Mononuclear cell (primary cell): ENCODE data around the gene UGT1A3. TPM values are rescaled to one million over a fixed set of nuclear protein-coding genes. Genes with fewer than 3 reads are reported as not detected.
"Not testable (repeated sequence)": the region's sequence is repeated elsewhere in the genome, so short reads cannot be mapped to it uniquely, and the experiment has no call there.

Source experiments
- H3K27me3 ChIP-seq: 2 replicates; pipeline ENCODE4 v1.6.0; 2011; ENCODE audit warnings: low read length, control low read depth; ENCODE audit not compliant: insufficient read depth
- H3K4me1 ChIP-seq: 2 replicates; pipeline ENCODE4 v1.5.1; 2011; ENCODE audit warnings: mild to moderate bottlenecking, low read length, control low read depth; ENCODE audit not compliant: insufficient read depth
- H3K4me3 ChIP-seq: 2 replicates; pipeline ENCODE4 v1.5.1; 2011; ENCODE audit warnings: mild to moderate bottlenecking, low read length, moderate library complexity
- H3K9me3 ChIP-seq: 2 replicates; pipeline ENCODE4 v1.5.1; 2011; ENCODE audit warnings: low read depth, mild to moderate bottlenecking, control low read depth, low read length
- total RNA-seq: library from RNA; depleted of rRNA; stranded (reverse); fragments of >200 nt; gene quantifications from one replicate; pipeline ENCODE4 v1.2.3, GENCODE V29; 2012

The UGT1A3 gene
- total RNA-seq, 1 donor, result not detected

GRCh38 chr2:233740870-233741269 lies 12.0 kb downstream of the UGT1A3 start:
- H3K9me3 ChIP-seq, result no peaks in the 10 kb centered on the region
- H3K4me3 ChIP-seq, result no peak overlapping the region
- H3K27me3 ChIP-seq, result no peaks in the 10 kb centered on the region
- H3K4me1 ChIP-seq, result no peaks in the 10 kb centered on the region

GRCh38 chr2:233743464-233744259 lies 14.8 kb downstream of the UGT1A3 start:
- no peaks in the 10 kb centered on the region for H3K4me1 ChIP-seq
- no peaks in the 10 kb centered on the region for H3K9me3 ChIP-seq
- no peak overlapping the region for H3K4me3 ChIP-seq
- no peaks in the 10 kb centered on the region for H3K27me3 ChIP-seq

- Histone ChIP-seq H3K4me1 (no peaks in the 10 kb centered on the region), H3K9me3 (no peaks in the 10 kb centered on the region), H3K4me3 (no peak overlapping the region), H3K27me3 (no peaks in the 10 kb centered on the region)
These were observed 16.4 kb downstream of the UGT1A3 start for GRCh38 chr2:233745073-233745755.

GRCh38 chr2:233745838-233746237 lies 17.0 kb downstream of the UGT1A3 start:
- H3K9me3 ChIP-seq, H3K27me3 ChIP-seq, H3K4me1 ChIP-seq, H3K4me3 ChIP-seq: not testable (repeated sequence)

- Histone ChIP-seq H3K27me3 (no peaks in the 10 kb centered on the region), H3K4me3 (no peak overlapping the region), H3K4me1 (no peaks in the 10 kb centered on the region), H3K9me3 (no peaks in the 10 kb centered on the region)
These were observed 17.8 kb downstream of the UGT1A3 start for GRCh38 chr2:233746475-233747282.

GRCh38 chr2:233747283-233747544 lies 18.4 kb downstream of the UGT1A3 start:
- no peaks in the 10 kb centered on the region for H3K9me3 ChIP-seq
- H3K4me1 ChIP-seq, result no peaks in the 10 kb centered on the region
- H3K27me3 ChIP-seq, result no peaks in the 10 kb centered on the region
- H3K4me3 ChIP-seq, result no peak overlapping the region

- H3K9me3 ChIP-seq, H3K4me3 ChIP-seq, H3K27me3 ChIP-seq, H3K4me1 ChIP-seq: not testable (repeated sequence)
These were observed 21.8 kb downstream of the UGT1A3 start for GRCh38 chr2:233750689-233751088.

GRCh38 chr2:233751212-233752009 lies 22.6 kb downstream of the UGT1A3 start:
- H3K4me3 ChIP-seq, H3K27me3 ChIP-seq, H3K9me3 ChIP-seq, H3K4me1 ChIP-seq: not testable (repeated sequence)

- Histone ChIP-seq H3K27me3 (no peaks in the 10 kb centered on the region), H3K9me3 (no peaks in the 10 kb centered on the region), H3K4me1 (no peaks in the 10 kb centered on the region), H3K4me3 (no peak overlapping the region)
These were observed 26.2 kb downstream of the UGT1A3 start for GRCh38 chr2:233754872-233755611.

- Histone ChIP-seq H3K4me1 (no peaks in the 10 kb centered on the region), H3K4me3 (no peak overlapping the region), H3K27me3 (no peaks in the 10 kb centered on the region), H3K9me3 (no peaks in the 10 kb centered on the region)
These were observed 27.7 kb downstream of the UGT1A3 start for GRCh38 chr2:233756429-233757081.

GRCh38 chr2:233758141-233758540 lies 29.3 kb downstream of the UGT1A3 start:
- Histone ChIP-seq H3K9me3 (no peaks in the 10 kb centered on the region), H3K4me3 (no peak overlapping the region), H3K27me3 (no peaks in the 10 kb centered on the region), H3K4me1 (no peaks in the 10 kb centered on the region)

GRCh38 chr2:233758849-233759248 lies 30.0 kb downstream of the UGT1A3 start:
- no peaks in the 10 kb centered on the region for H3K27me3 ChIP-seq
- no peak overlapping the region for H3K4me3 ChIP-seq
- no peaks in the 10 kb centered on the region for H3K9me3 ChIP-seq
- H3K4me1 ChIP-seq, result no peaks in the 10 kb centered on the region

- no peaks in the 10 kb centered on the region for H3K27me3 ChIP-seq
- H3K4me1 ChIP-seq, result no peaks in the 10 kb centered on the region
- no peak within 1 kb of the TSS for H3K4me3 ChIP-seq
- no peaks in the 10 kb centered on the region for H3K9me3 ChIP-seq
These were observed 31.2 kb downstream of the UGT1A3 start, which contains the start of gene UGT1A1 for GRCh38 chr2:233760043-233760442. Gene UGT1A1, plus strand, starts transcription at chr2:233760270. Its CDS starts 18 bp downstream, at chr2:233760288.
